SK-N-MC (cell line): ENCODE measurements around the gene ARV1.
A peak's percentile ranks its signal among the peaks of the same experiment; 100 is the strongest.

Experiments used
- DNase-seq: peaks from one replicate; pipeline ENCODE4 v3.0.0-alpha.2; 2011; ENCODE audit warnings: low read depth, low spot score
- H3K27ac ChIP-seq: fragments of 200-600 bp; sonication (generic); 2 replicates; pipeline ENCODE4 v1.5.1; 2016; ENCODE audit warnings: mixed run types
- H3K36me3 ChIP-seq: fragments of 200-600 bp; sonication (generic); 2 replicates; pipeline ENCODE4 v1.6.1; 2017; ENCODE audit warnings: antibody characterized with exemption, low read length, mixed read lengths; ENCODE audit not compliant: insufficient read depth
- H3K4me3 ChIP-seq: fragments of 200-600 bp; sonication (generic); 2 replicates; pipeline ENCODE4 v1.5.1; 2016
- H3K9ac ChIP-seq: fragments of 200-600 bp; sonication (generic); 2 replicates; pipeline ENCODE4 v1.8.0; 2017; ENCODE audit warnings: mixed run types, mixed read lengths; ENCODE audit not compliant: insufficient read length
- H3K9me3 ChIP-seq: fragments of 200-600 bp; sonication (generic); 2 replicates; pipeline ENCODE4 v1.6.1; 2017; ENCODE audit warnings: low read depth, mild to moderate bottlenecking, antibody characterized with exemption, low read length, moderate library complexity, mixed read lengths
- EZH2 ChIP-seq: fragments of 200-600 bp; sonication (generic); IDR thresholded peaks from one replicate; pipeline ENCODE4 v1.6.1; 2017; ENCODE audit warnings: antibody characterized with exemption
- FOXP2 ChIP-seq: optimal IDR thresholded peaks from 2 replicates; pipeline ENCODE3; 2011; ENCODE audit warnings: mild to moderate bottlenecking, moderate library complexity; ENCODE audit not compliant: insufficient read depth; ENCODE audit errors: extremely low read length, control extremely low read depth
- POLR2AphosphoS5 ChIP-seq: IDR thresholded peaks from 2 replicates; pipeline ENCODE4 v1.6.1; 2012; ENCODE audit warnings: mild to moderate bottlenecking, low read depth, low read length, borderline replicate concordance

ARV1 gene

GRCh38 chr1:230970432-230970831, 8.5 kb upstream of the ARV1 start:
- Histone ChIP-seq H3K9me3 (no peaks in the 10 kb centered on the region), H3K36me3 (no peaks in the 10 kb centered on the region), H3K27ac (no peak overlapping the region), H3K4me3 (no peak overlapping the region), H3K9ac (no peak overlapping the region)
- DNase-seq = no peak
- TF ChIP-seq POLR2AphosphoS5 = no peak
- no peak for TF ChIP-seq EZH2
- no peak for TF ChIP-seq FOXP2

- Histone ChIP-seq H3K4me3 (no peak overlapping the region), H3K9ac (no peak overlapping the region), H3K36me3 (peaks cover 5% of the 10 kb centered on the region; the same call in 1 of the 2 replicates), H3K27ac (no peak overlapping the region), H3K9me3 (no peaks in the 10 kb centered on the region)
- TF ChIP-seq POLR2AphosphoS5 (no peak), FOXP2 (no peak), EZH2 (no peak)
- no peak for DNase-seq
Measured at GRCh38 chr1:230971771-230972170, 7.1 kb upstream of the ARV1 start.

- H3K9ac ChIP-seq = no peak overlapping the region
- peaks cover 5% of the 10 kb centered on the region; the same call in 1 of the 2 replicates for H3K36me3 ChIP-seq
- DNase-seq = peak; percentile 66
- peak overlapping the region; percentile 40; the same call in 1 of the 2 replicates for H3K4me3 ChIP-seq
- H3K27ac ChIP-seq = 0 out of 2 replicates have a peak overlapping the region, but pooled peaks have one; percentile 16
- H3K9me3 ChIP-seq = no peaks in the 10 kb centered on the region
- TF ChIP-seq EZH2 = no peak
Measured at GRCh38 chr1:230972855-230973271, 6.0 kb upstream of the ARV1 start.

- Histone ChIP-seq H3K27ac (no peak overlapping the region), H3K36me3 (peaks cover 6% of the 10 kb centered on the region; the same call in 1 of the 2 replicates), H3K9me3 (no peaks in the 10 kb centered on the region), H3K9ac (no peak overlapping the region), H3K4me3 (no peak overlapping the region)
- TF ChIP-seq EZH2 (no peak), POLR2AphosphoS5 (no peak), FOXP2 (no peak)
- DNase-seq = no peak
Measured at GRCh38 chr1:230975636-230976035, 3.3 kb upstream of the ARV1 start.

GRCh38 chr1:230976360-230976759, 2.5 kb upstream of the ARV1 start:
- Histone ChIP-seq H3K9me3 (no peaks in the 10 kb centered on the region), H3K9ac (no peak overlapping the region), H3K36me3 (peaks cover 12% of the 10 kb centered on the region; the same call in 1 of the 2 replicates), H3K27ac (no peak overlapping the region), H3K4me3 (no peak overlapping the region)
- DNase-seq = no peak
- TF ChIP-seq POLR2AphosphoS5 (no peak), FOXP2 (no peak), EZH2 (no peak)

- Histone ChIP-seq H3K9ac (peak overlapping the region; percentile 58), H3K36me3 (peaks cover 19% of the 10 kb centered on the region), H3K27ac (no peak overlapping the region), H3K9me3 (no peaks in the 10 kb centered on the region), H3K4me3 (peak overlapping the region; percentile 95)
- DNase-seq = no peak
- TF ChIP-seq POLR2AphosphoS5 (no peak), FOXP2 (no peak), EZH2 (no peak)
Measured at GRCh38 chr1:230976825-230977747, 1.8 kb upstream of the ARV1 start.

- no peak for DNase-seq
- peak overlapping the region; percentile 95 for H3K4me3 ChIP-seq
- H3K9me3 ChIP-seq = no peaks in the 10 kb centered on the region
- H3K9ac ChIP-seq = peak overlapping the region; percentile 58
- H3K36me3 ChIP-seq = peaks cover 26% of the 10 kb centered on the region
- H3K27ac ChIP-seq = no peak overlapping the region
- TF ChIP-seq POLR2AphosphoS5 (no peak), EZH2 (no peak), FOXP2 (no peak)
Measured at GRCh38 chr1:230977761-230978490, 968 bp upstream of the ARV1 start.

- H3K36me3 ChIP-seq = peaks cover 26% of the 10 kb centered on the region
- H3K4me3 ChIP-seq = peak overlapping the region; percentile 95
- H3K9me3 ChIP-seq = no peaks in the 10 kb centered on the region
- peak overlapping the region; percentile 82 for H3K9ac ChIP-seq
- TF ChIP-seq FOXP2 (no peak), EZH2 (no peak), POLR2AphosphoS5 (no peak)
- no peak for DNase-seq
- H3K27ac ChIP-seq = no peak overlapping the region
Measured at GRCh38 chr1:230979389-230979716, 459 bp downstream of the ARV1 start.

GRCh38 chr1:230979952-230980351, 1.1 kb downstream of the ARV1 start:
- peaks cover 26% of the 10 kb centered on the region for H3K36me3 ChIP-seq
- peak overlapping the region; percentile 95 for H3K4me3 ChIP-seq
- TF ChIP-seq POLR2AphosphoS5 = no peak
- TF ChIP-seq EZH2 = no peak
- no peak for TF ChIP-seq FOXP2
- peak overlapping the region; percentile 82 for H3K9ac ChIP-seq
- DNase-seq = no peak
- no peak overlapping the region for H3K27ac ChIP-seq
- H3K9me3 ChIP-seq = no peaks in the 10 kb centered on the region
